Astrocyte (in vitro differentiated cells and primary cell): ENCODE data around the gene VWCE. TPM values are rescaled to one million over a fixed set of nuclear protein-coding genes. Genes with fewer than 3 reads are reported as not detected.
A peak's percentile ranks its signal among the peaks of the same experiment; 100 is the strongest.

Experiments used
- DNase-seq: peaks from one replicate; pipeline ENCODE4 v3.0.0-alpha.2; 2010; ENCODE audit warnings: low read depth
- FAIRE-seq: peaks from 2 replicates; lab custom pipeline; 2011; peaks lifted over from hg19 to GRCh38; lab: Jason Lieb, UNC
- H2AFZ ChIP-seq: 2 replicates; pipeline ENCODE4 v1.6.0; 2012; ENCODE audit warnings: low read depth, low read length, inconsistent platforms
- H3K27ac ChIP-seq: 2 replicates; pipeline ENCODE4 v1.5.1; 2011; ENCODE audit warnings: low read depth, low read length, inconsistent platforms
- H3K27me3 ChIP-seq: 2 replicates; pipeline ENCODE4 v1.6.0; 2011; ENCODE audit warnings: low read length, inconsistent platforms; ENCODE audit not compliant: insufficient read depth
- H3K36me3 ChIP-seq: 2 replicates; pipeline ENCODE4 v1.5.1; 2011; ENCODE audit warnings: low read length, inconsistent platforms; ENCODE audit not compliant: insufficient read depth
- H3K4me1 ChIP-seq: 2 replicates; pipeline ENCODE4 v1.5.1; 2011; ENCODE audit warnings: low read length, inconsistent platforms; ENCODE audit not compliant: insufficient read depth
- H3K4me2 ChIP-seq: 2 replicates; pipeline ENCODE4 v1.6.0; 2012; ENCODE audit warnings: low read length, inconsistent platforms
- H3K4me3 ChIP-seq: 2 replicates; pipeline ENCODE4 v1.5.1; 2011; ENCODE audit warnings: low read depth, mild to moderate bottlenecking, low read length, inconsistent platforms; ENCODE audit not compliant: insufficient read depth
- H3K79me2 ChIP-seq: 2 replicates; pipeline ENCODE4 v1.6.0; 2012; ENCODE audit warnings: mild to moderate bottlenecking, low read length, inconsistent platforms; ENCODE audit not compliant: insufficient read depth
- H3K9ac ChIP-seq: 2 replicates; pipeline ENCODE4 v1.6.0; 2012; ENCODE audit warnings: mild to moderate bottlenecking, low read length, inconsistent platforms
- H3K9me3 ChIP-seq: 2 replicates; pipeline ENCODE4 v1.5.1; 2012; ENCODE audit warnings: low read depth, mild to moderate bottlenecking, low read length, inconsistent platforms; ENCODE audit not compliant: insufficient read depth
- H4K20me1 ChIP-seq: 2 replicates; pipeline ENCODE4 v1.6.0; 2012; ENCODE audit warnings: low read length, inconsistent platforms; ENCODE audit not compliant: insufficient read depth
- H3K27ac Mint-ChIP-seq: one replicate; pipeline ENCODE4 v1.8.0; 2021; ENCODE audit warnings: mild to moderate bottlenecking, mixed read lengths; ENCODE audit not compliant: unreplicated experiment
- H3K27me3 Mint-ChIP-seq: one replicate; pipeline ENCODE4 v1.8.0; 2021; ENCODE audit warnings: low read depth, mixed read lengths; ENCODE audit not compliant: unreplicated experiment
- H3K36me3 Mint-ChIP-seq: one replicate; pipeline ENCODE4 v1.8.0; 2021; ENCODE audit warnings: low read depth, mixed read lengths; ENCODE audit not compliant: unreplicated experiment
- H3K4me1 Mint-ChIP-seq: one replicate; pipeline ENCODE4 v1.8.0; 2021; ENCODE audit warnings: low read depth, mixed read lengths; ENCODE audit not compliant: unreplicated experiment
- H3K4me3 Mint-ChIP-seq: one replicate; pipeline ENCODE4 v1.8.0; 2021; ENCODE audit warnings: mild to moderate bottlenecking, moderate library complexity, mixed read lengths; ENCODE audit not compliant: unreplicated experiment
- H3K9me3 Mint-ChIP-seq: one replicate; pipeline ENCODE4 v1.8.0; 2021; ENCODE audit warnings: mild to moderate bottlenecking, mixed read lengths; ENCODE audit not compliant: unreplicated experiment
- EZH2 ChIP-seq: IDR thresholded peaks from 2 replicates; pipeline ENCODE4 v1.6.1; 2012; ENCODE audit warnings: mild to moderate bottlenecking, low read length, inconsistent platforms; ENCODE audit not compliant: insufficient read depth
- total RNA-seq: library from RNA; stranded (reverse); gene quantifications from 2 replicates; pipeline ENCODE4 v1.2.1, GENCODE V29; 2021
- TF ChIP-seq, protein P1 (sequence below): IDR thresholded peaks from 2 replicates; pipeline ENCODE4 v1.5.1; 2011; ENCODE audit warnings: low read depth, mild to moderate bottlenecking, inconsistent platforms, low read length, moderate library complexity; ENCODE audit not compliant: insufficient read depth

The VWCE gene
- total RNA-seq, 1 donor from 2014 or later = 17.7 TPM

DNA sequence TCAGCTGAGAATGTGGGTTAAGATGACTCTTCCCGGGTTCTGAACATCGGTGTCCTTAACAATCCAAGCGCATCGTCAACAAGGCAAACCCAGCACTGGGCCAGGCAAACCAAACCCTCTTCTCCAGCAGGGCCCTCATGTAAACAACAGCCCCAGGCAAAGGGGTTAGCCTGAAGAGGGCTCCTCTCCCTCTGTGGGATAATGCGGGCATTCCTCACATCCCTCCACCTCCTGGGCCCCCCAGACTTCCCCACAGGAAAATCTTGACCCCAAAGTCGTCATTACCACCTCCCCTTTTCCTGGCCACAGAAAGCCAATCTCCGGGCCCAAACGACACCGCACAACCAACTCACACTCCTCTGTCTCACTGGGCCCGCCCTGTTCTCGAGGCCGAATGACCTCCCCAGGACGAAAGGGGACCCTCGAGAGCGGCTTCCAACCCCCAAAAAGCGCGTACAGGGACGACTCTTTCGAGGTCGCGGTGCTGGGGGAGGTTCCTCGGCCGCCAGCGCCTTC lies 37.2 kb upstream of the VWCE start:
- DNase-seq = no peak
- Mint-ChIP-seq H3K4me1 (peaks cover 45% of the 10 kb centered on the region), H3K27ac (peak overlapping the region; percentile 77), H3K27me3 (no peaks in the 10 kb centered on the region), H3K4me3 (peak overlapping the region; percentile 98), H3K36me3 (peaks cover 2% of the 10 kb centered on the region), H3K9me3 (no peaks in the 10 kb centered on the region)
- peaks cover 60% of the 10 kb centered on the region for H3K79me2 ChIP-seq
- peak overlapping the region; percentile 88 for H3K4me3 ChIP-seq
- peak overlapping the region; percentile 97 for H2AFZ ChIP-seq
- peaks cover 49% of the 10 kb centered on the region for H4K20me1 ChIP-seq
- peak overlapping the region; percentile 94 for H3K27ac ChIP-seq
- H3K27me3 ChIP-seq = no peaks in the 10 kb centered on the region
- peak overlapping the region; percentile 100 for H3K9ac ChIP-seq
- TF ChIP-seq, protein P1, sequence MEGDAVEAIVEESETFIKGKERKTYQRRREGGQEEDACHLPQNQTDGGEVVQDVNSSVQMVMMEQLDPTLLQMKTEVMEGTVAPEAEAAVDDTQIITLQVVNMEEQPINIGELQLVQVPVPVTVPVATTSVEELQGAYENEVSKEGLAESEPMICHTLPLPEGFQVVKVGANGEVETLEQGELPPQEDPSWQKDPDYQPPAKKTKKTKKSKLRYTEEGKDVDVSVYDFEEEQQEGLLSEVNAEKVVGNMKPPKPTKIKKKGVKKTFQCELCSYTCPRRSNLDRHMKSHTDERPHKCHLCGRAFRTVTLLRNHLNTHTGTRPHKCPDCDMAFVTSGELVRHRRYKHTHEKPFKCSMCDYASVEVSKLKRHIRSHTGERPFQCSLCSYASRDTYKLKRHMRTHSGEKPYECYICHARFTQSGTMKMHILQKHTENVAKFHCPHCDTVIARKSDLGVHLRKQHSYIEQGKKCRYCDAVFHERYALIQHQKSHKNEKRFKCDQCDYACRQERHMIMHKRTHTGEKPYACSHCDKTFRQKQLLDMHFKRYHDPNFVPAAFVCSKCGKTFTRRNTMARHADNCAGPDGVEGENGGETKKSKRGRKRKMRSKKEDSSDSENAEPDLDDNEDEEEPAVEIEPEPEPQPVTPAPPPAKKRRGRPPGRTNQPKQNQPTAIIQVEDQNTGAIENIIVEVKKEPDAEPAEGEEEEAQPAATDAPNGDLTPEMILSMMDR = no peak
- no peak for TF ChIP-seq EZH2
- no peaks in the 10 kb centered on the region for H3K9me3 ChIP-seq
- peaks cover 37% of the 10 kb centered on the region for H3K4me1 ChIP-seq
- H3K4me2 ChIP-seq = peak overlapping the region; percentile 98
- no peak for FAIRE-seq
- peaks cover 19% of the 10 kb centered on the region for H3K36me3 ChIP-seq

DNA sequence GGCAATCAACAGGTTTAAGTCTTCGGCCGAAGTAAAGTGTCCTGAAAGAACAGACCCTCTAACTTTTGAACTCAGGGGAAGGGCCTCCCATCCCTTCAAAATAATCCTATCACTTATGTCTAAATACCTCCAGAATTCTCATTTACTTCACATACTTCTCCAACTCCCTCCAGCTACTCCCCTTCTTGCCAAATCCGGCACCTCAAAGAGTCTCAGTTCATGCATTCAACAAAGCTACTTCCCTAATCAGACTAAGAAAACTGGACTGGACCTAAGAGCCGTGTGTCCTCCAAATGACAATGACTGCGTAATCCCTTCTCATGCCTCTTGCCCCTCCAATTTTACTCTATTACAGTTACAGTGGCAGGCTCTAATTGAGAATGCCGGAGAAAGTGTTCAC lies 36.5 kb upstream of the VWCE start:
- H3K9ac ChIP-seq = peak overlapping the region; percentile 100
- H3K4me2 ChIP-seq = peak overlapping the region; percentile 98
- Mint-ChIP-seq H3K9me3 (no peaks in the 10 kb centered on the region), H3K27me3 (no peaks in the 10 kb centered on the region), H3K4me3 (peak overlapping the region; percentile 98), H3K4me1 (peaks cover 45% of the 10 kb centered on the region), H3K36me3 (peaks cover 2% of the 10 kb centered on the region), H3K27ac (peak overlapping the region; percentile 77)
- H4K20me1 ChIP-seq = peaks cover 56% of the 10 kb centered on the region
- FAIRE-seq = no peak
- peaks cover 20% of the 10 kb centered on the region for H3K36me3 ChIP-seq
- H3K27me3 ChIP-seq = no peaks in the 10 kb centered on the region
- peak overlapping the region; percentile 94 for H3K27ac ChIP-seq
- peaks cover 38% of the 10 kb centered on the region for H3K4me1 ChIP-seq
- TF ChIP-seq EZH2 = no peak
- TF ChIP-seq, protein P1 = no peak
- H3K9me3 ChIP-seq = no peaks in the 10 kb centered on the region
- H3K4me3 ChIP-seq = peak overlapping the region; percentile 88
- H3K79me2 ChIP-seq = peaks cover 67% of the 10 kb centered on the region
- no peak for DNase-seq
- H2AFZ ChIP-seq = no peak overlapping the region

DNA sequence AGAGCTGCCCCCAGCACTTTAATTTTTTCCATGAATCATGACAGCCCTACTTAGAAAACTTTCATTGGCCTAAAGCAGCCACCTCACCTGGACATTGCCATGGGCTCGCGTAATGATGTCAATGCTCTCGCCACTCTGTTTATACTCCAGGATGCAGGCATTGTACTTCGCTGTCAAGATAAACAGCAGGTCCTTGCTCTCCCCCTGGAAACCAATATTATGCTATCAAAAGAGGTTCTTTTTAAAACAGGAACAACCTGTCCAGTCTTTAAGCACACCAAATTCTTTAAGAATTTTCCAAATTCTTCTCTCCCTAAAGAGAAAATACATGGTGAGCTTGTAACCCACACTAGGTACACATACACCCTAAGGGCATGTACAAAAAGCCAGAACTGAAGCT lies 34.8 kb upstream of the VWCE start:
- H3K4me3 ChIP-seq = no peak overlapping the region
- DNase-seq (no peak), FAIRE-seq (no peak)
- Mint-ChIP-seq H3K4me3 (no peak overlapping the region), H3K36me3 (peaks cover 8% of the 10 kb centered on the region), H3K27ac (no peak overlapping the region), H3K9me3 (no peaks in the 10 kb centered on the region), H3K27me3 (no peaks in the 10 kb centered on the region), H3K4me1 (peaks cover 55% of the 10 kb centered on the region)
- H3K27ac ChIP-seq = no peak overlapping the region
- peaks cover 83% of the 10 kb centered on the region for H3K79me2 ChIP-seq
- H3K9ac ChIP-seq = no peak overlapping the region
- H3K4me2 ChIP-seq = no peak overlapping the region
- no peaks in the 10 kb centered on the region for H3K9me3 ChIP-seq
- peaks cover 37% of the 10 kb centered on the region for H3K4me1 ChIP-seq
- H3K27me3 ChIP-seq = no peaks in the 10 kb centered on the region
- H4K20me1 ChIP-seq = peaks cover 73% of the 10 kb centered on the region
- TF ChIP-seq, protein P1 = no peak
- no peak for TF ChIP-seq EZH2
- H3K36me3 ChIP-seq = peaks cover 30% of the 10 kb centered on the region
- no peak overlapping the region for H2AFZ ChIP-seq
